Neural cell (in vitro differentiated cells): ENCODE data around the gene KIF23.

Experiments used
- EP300 ChIP-seq: fragments of 450-650 bp; conservative IDR thresholded peaks from 2 replicates; pipeline ENCODE4 v1.6.1; 2014; ENCODE audit warnings: antibody characterized with exemption, mild to moderate bottlenecking, moderate library complexity; ENCODE audit not compliant: poor library complexity, severe bottlenecking
- EZH2 ChIP-seq: fragments of 200-600, 300-800 bp; shearing (Covaris generic), sonication (generic); IDR thresholded peaks from 2 replicates; pipeline ENCODE4 v1.6.1; 2014; ENCODE audit warnings: antibody characterized with exemption, low read length, borderline replicate concordance, mild to moderate bottlenecking; ENCODE audit not compliant: insufficient read depth, poor library complexity, severe bottlenecking
- MXI1 ChIP-seq: fragments of 450-650 bp; conservative IDR thresholded peaks from 2 replicates; pipeline ENCODE4 v1.6.1; 2014; ENCODE audit warnings: antibody characterized with exemption, mild to moderate bottlenecking; ENCODE audit not compliant: poor library complexity, severe bottlenecking
- POLR2AphosphoS5 ChIP-seq: IDR thresholded peaks from 2 replicates; pipeline ENCODE4 v1.6.1; 2012
- RAD21 ChIP-seq: fragments of 450-650 bp; conservative IDR thresholded peaks from 2 replicates; pipeline ENCODE4 v1.6.1; 2014; ENCODE audit warnings: antibody characterized with exemption, mild to moderate bottlenecking, moderate library complexity
- SMC3 ChIP-seq: fragments of 450-650 bp; conservative IDR thresholded peaks from 2 replicates; pipeline ENCODE4 v1.6.1; 2014; ENCODE audit warnings: antibody characterized with exemption, mild to moderate bottlenecking, moderate library complexity; ENCODE audit not compliant: poor library complexity
- TAF1 ChIP-seq: IDR thresholded peaks from 2 replicates; pipeline ENCODE4 v1.6.1; 2012; ENCODE audit warnings: low read depth
- TF ChIP-seq, protein P1 (sequence below): fragments of 450-650 bp; IDR thresholded peaks from 2 replicates; pipeline ENCODE4 v1.5.1; 2014; ENCODE audit warnings: antibody characterized with exemption, mild to moderate bottlenecking, moderate library complexity; ENCODE audit not compliant: poor library complexity, severe bottlenecking
- TF ChIP-seq, protein P2 (sequence below): IDR thresholded peaks from 2 replicates; pipeline ENCODE4 v1.6.1; 2012; ENCODE audit warnings: borderline replicate concordance

DNA sequence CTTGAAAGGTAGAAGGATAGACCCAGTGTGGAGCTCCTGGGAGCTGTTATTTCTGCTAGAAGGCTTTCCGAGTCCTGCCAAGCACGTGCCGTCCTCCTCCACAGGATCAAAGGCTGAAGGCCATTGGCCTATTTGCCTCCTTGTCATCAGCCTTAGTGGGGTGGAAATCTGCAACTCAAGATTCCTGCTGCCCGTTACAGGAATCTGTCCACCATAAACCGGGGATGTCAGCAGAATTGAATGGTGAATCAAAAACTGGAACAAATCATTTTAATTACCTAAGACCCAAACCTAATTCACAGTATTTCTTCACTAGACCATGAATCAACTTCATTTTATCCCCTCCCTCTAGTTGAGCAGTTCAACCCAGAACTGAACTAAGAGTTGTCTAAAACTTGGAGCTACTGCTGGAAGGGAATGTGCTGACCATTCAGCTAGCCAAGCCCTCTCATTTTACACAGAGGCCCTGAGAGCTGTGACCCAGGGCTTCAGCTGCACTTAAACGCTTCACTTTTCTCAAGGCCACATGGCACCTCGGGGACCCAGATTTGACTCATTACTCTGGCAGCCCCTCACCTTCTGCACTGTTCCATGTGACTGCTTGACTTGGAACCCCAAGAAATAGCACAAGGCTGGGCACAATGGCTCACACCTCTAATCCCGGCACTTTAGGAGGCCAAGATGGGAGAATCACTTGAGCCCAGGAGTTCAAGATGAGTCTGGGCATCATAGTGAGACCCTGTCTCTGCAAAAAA, 36.8 kb upstream of the KIF23 start:
- TF ChIP-seq, protein P1, sequence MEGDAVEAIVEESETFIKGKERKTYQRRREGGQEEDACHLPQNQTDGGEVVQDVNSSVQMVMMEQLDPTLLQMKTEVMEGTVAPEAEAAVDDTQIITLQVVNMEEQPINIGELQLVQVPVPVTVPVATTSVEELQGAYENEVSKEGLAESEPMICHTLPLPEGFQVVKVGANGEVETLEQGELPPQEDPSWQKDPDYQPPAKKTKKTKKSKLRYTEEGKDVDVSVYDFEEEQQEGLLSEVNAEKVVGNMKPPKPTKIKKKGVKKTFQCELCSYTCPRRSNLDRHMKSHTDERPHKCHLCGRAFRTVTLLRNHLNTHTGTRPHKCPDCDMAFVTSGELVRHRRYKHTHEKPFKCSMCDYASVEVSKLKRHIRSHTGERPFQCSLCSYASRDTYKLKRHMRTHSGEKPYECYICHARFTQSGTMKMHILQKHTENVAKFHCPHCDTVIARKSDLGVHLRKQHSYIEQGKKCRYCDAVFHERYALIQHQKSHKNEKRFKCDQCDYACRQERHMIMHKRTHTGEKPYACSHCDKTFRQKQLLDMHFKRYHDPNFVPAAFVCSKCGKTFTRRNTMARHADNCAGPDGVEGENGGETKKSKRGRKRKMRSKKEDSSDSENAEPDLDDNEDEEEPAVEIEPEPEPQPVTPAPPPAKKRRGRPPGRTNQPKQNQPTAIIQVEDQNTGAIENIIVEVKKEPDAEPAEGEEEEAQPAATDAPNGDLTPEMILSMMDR, result no peak
- TF ChIP-seq TAF1 (no peak), POLR2AphosphoS5 (no peak), EZH2 (no peak), EP300 (no peak), RAD21 (no peak), SMC3 (no peak), MXI1 (no peak)
- TF ChIP-seq, protein P2, sequence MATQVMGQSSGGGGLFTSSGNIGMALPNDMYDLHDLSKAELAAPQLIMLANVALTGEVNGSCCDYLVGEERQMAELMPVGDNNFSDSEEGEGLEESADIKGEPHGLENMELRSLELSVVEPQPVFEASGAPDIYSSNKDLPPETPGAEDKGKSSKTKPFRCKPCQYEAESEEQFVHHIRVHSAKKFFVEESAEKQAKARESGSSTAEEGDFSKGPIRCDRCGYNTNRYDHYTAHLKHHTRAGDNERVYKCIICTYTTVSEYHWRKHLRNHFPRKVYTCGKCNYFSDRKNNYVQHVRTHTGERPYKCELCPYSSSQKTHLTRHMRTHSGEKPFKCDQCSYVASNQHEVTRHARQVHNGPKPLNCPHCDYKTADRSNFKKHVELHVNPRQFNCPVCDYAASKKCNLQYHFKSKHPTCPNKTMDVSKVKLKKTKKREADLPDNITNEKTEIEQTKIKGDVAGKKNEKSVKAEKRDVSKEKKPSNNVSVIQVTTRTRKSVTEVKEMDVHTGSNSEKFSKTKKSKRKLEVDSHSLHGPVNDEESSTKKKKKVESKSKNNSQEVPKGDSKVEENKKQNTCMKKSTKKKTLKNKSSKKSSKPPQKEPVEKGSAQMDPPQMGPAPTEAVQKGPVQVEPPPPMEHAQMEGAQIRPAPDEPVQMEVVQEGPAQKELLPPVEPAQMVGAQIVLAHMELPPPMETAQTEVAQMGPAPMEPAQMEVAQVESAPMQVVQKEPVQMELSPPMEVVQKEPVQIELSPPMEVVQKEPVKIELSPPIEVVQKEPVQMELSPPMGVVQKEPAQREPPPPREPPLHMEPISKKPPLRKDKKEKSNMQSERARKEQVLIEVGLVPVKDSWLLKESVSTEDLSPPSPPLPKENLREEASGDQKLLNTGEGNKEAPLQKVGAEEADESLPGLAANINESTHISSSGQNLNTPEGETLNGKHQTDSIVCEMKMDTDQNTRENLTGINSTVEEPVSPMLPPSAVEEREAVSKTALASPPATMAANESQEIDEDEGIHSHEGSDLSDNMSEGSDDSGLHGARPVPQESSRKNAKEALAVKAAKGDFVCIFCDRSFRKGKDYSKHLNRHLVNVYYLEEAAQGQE, result no peak
